ENCODE results near the gene B4GAT1. TPM values are rescaled to one million over a fixed set of nuclear protein-coding genes. Genes with fewer than 3 reads are reported as not detected.

Gene B4GAT1
- total and polyA plus RNA-seq, 2 of the 13 experiments (the other 11 are each of a cell fraction or from before 2014, with no cell fraction given): 40.4 to 109 TPM

DNA sequence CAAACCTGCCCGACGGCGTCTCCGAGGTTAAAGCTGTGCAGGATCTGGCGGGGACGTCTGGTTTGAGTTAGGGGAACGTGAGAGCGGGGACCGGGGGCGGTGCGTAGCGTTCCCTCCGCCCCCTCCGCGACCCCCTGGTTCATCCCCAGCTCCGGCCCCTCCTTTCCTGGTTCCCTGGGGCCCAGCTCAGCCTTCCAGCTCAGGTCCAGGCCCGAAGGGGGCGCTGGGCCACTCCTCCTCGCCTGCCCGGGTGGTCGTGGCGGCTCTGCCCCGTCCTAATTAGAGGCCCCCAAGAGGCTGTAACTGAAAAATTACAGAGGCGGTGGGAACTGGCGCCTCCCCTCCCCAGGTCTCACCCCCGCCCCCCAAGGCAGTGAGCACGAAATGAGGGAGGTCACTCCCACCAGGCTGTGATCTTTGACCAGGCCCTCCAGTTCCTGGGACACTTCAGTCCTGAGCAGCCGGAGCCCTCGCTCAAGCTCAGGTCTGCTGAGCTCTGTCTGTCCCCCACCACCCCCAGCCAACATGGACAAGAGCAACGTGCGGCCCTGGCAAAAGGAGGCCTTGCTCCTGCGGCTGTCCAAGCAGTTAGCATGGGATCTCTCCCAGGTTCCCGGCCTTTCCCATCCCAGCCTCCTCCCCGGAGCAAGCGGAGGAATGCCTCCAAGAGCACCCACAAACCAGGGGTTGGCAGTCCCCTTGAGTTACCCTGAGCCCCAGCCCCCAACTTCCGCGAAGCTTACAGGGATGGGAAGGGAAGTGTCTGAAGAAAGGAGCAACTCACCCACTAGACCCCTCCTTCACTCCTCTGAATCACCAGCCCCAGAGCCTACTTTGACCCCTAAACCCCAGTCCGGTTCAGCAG, 33.9 kb downstream of the B4GAT1 start (continued):
- TF ChIP-seq, protein P1, sequence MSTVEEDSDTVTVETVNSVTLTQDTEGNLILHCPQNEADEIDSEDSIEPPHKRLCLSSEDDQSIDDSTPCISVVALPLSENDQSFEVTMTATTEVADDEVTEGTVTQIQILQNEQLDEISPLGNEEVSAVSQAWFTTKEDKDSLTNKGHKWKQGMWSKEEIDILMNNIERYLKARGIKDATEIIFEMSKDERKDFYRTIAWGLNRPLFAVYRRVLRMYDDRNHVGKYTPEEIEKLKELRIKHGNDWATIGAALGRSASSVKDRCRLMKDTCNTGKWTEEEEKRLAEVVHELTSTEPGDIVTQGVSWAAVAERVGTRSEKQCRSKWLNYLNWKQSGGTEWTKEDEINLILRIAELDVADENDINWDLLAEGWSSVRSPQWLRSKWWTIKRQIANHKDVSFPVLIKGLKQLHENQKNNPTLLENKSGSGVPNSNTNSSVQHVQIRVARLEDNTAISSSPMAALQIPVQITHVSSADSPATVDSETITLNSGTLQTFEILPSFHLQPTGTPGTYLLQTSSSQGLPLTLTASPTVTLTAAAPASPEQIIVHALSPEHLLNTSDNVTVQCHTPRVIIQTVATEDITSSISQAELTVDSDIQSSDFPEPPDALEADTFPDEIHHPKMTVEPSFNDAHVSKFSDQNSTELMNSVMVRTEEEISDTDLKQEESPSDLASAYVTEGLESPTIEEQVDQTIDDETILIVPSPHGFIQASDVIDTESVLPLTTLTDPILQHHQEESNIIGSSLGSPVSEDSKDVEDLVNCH (CRISPR knock-in tag; IDR thresholded peaks at IDR 0.05): no peak
- TF ChIP-seq JARID2 (CRISPR knock-in tag; IDR thresholded peaks at IDR 0.05; ENCODE audit: insufficient replicate concordance): peak; percentile 9
- no peak for TF ChIP-seq ZNF629 (CRISPR knock-in tag; conservative IDR thresholded peaks at IDR 0.05)
- no peak for TF ChIP-seq EZH2 (conservative IDR thresholded peaks at IDR 0.05; ENCODE audit: low read depth, low read length)
- TF ChIP-seq, protein P2, sequence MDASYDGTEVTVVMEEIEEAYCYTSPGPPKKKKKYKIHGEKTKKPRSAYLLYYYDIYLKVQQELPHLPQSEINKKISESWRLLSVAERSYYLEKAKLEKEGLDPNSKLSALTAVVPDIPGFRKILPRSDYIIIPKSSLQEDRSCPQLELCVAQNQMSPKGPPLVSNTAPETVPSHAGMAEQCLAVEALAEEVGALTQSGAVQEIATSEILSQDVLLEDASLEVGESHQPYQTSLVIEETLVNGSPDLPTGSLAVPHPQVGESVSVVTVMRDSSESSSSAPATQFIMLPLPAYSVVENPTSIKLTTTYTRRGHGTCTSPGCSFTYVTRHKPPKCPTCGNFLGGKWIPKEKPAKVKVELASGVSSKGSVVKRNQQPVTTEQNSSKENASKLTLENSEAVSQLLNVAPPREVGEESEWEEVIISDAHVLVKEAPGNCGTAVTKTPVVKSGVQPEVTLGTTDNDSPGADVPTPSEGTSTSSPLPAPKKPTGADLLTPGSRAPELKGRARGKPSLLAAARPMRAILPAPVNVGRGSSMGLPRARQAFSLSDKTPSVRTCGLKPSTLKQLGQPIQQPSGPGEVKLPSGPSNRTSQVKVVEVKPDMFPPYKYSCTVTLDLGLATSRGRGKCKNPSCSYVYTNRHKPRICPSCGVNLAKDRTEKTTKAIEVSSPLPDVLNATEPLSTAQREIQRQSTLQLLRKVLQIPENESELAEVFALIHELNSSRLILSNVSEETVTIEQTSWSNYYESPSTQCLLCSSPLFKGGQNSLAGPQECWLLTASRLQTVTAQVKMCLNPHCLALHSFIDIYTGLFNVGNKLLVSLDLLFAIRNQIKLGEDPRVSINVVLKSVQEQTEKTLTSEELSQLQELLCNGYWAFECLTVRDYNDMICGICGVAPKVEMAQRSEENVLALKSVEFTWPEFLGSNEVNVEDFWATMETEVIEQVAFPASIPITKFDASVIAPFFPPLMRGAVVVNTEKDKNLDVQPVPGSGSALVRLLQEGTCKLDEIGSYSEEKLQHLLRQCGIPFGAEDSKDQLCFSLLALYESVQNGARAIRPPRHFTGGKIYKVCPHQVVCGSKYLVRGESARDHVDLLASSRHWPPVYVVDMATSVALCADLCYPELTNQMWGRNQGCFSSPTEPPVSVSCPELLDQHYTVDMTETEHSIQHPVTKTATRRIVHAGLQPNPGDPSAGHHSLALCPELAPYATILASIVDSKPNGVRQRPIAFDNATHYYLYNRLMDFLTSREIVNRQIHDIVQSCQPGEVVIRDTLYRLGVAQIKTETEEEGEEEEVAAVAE (CRISPR knock-in tag; IDR thresholded peaks at IDR 0.05; ENCODE audit: borderline replicate concordance): no peak
- peak; percentile 52; the same call in 1 of the 2 replicates for TF ChIP-seq ESRRA (CRISPR knock-in tag; IDR thresholded peaks at IDR 0.05; ENCODE audit: low read depth)
- TF ChIP-seq PRPF4 (IDR thresholded peaks at IDR 0.05; ENCODE audit: low read depth, low read length, poor library complexity, severe bottlenecking): no peak
- TF ChIP-seq, protein P3, sequence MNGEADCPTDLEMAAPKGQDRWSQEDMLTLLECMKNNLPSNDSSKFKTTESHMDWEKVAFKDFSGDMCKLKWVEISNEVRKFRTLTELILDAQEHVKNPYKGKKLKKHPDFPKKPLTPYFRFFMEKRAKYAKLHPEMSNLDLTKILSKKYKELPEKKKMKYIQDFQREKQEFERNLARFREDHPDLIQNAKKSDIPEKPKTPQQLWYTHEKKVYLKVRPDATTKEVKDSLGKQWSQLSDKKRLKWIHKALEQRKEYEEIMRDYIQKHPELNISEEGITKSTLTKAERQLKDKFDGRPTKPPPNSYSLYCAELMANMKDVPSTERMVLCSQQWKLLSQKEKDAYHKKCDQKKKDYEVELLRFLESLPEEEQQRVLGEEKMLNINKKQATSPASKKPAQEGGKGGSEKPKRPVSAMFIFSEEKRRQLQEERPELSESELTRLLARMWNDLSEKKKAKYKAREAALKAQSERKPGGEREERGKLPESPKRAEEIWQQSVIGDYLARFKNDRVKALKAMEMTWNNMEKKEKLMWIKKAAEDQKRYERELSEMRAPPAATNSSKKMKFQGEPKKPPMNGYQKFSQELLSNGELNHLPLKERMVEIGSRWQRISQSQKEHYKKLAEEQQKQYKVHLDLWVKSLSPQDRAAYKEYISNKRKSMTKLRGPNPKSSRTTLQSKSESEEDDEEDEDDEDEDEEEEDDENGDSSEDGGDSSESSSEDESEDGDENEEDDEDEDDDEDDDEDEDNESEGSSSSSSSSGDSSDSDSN (CRISPR knock-in tag; IDR thresholded peaks at IDR 0.05): peak; percentile 71
- TF ChIP-seq ZMYM4 (CRISPR knock-in tag; IDR thresholded peaks at IDR 0.05): peak; percentile 41; the same call in 1 of the 2 replicates
- TF ChIP-seq ZNF577 (CRISPR knock-in tag; IDR thresholded peaks at IDR 0.05; ENCODE audit: borderline replicate concordance, low read depth): no peak
- TF ChIP-seq, protein P4, sequence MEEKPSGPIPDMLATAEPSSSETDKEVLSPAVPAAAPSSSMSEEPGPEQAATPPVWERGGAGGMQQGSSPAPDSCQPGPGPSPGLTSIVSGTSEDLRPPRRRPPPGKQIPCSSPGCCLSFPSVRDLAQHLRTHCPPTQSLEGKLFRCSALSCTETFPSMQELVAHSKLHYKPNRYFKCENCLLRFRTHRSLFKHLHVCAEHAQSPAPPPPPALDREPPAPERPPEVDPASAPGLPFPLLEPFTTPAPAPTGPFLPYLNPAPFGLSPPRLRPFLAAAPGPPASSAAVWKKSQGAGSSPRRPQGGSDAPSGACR (CRISPR knock-in tag; IDR thresholded peaks at IDR 0.05): peak; percentile 37; the same call in 1 of the 2 replicates
- TF ChIP-seq, protein P5, sequence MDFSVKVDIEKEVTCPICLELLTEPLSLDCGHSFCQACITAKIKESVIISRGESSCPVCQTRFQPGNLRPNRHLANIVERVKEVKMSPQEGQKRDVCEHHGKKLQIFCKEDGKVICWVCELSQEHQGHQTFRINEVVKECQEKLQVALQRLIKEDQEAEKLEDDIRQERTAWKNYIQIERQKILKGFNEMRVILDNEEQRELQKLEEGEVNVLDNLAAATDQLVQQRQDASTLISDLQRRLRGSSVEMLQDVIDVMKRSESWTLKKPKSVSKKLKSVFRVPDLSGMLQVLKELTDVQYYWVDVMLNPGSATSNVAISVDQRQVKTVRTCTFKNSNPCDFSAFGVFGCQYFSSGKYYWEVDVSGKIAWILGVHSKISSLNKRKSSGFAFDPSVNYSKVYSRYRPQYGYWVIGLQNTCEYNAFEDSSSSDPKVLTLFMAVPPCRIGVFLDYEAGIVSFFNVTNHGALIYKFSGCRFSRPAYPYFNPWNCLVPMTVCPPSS (IDR thresholded peaks at IDR 0.05): no peak
- TF ChIP-seq PTBP1 (IDR thresholded peaks at IDR 0.05; ENCODE audit: low read depth, low read length, poor library complexity, severe bottlenecking): peak; percentile 32
- TF ChIP-seq KMT2A (CRISPR knock-in tag; IDR thresholded peaks at IDR 0.05): no peak
- TF ChIP-seq PHF21A (CRISPR knock-in tag; IDR thresholded peaks at IDR 0.05): peak; percentile 38
- no peak for TF ChIP-seq SRSF9 (IDR thresholded peaks at IDR 0.05; ENCODE audit: borderline replicate concordance, insufficient read depth, low read depth, low read length, poor library complexity, severe bottlenecking)
